ENCODE data around the gene MLLT6. TPM values are rescaled to one million over a fixed set of nuclear protein-coding genes. Genes with fewer than 3 reads are reported as not detected.

MLLT6 gene
- total and polyA plus RNA-seq, 2 of the 13 experiments (the other 11 are each of a cell fraction or from before 2014, with no cell fraction given): 50.7 to 69.5 TPM

DNA sequence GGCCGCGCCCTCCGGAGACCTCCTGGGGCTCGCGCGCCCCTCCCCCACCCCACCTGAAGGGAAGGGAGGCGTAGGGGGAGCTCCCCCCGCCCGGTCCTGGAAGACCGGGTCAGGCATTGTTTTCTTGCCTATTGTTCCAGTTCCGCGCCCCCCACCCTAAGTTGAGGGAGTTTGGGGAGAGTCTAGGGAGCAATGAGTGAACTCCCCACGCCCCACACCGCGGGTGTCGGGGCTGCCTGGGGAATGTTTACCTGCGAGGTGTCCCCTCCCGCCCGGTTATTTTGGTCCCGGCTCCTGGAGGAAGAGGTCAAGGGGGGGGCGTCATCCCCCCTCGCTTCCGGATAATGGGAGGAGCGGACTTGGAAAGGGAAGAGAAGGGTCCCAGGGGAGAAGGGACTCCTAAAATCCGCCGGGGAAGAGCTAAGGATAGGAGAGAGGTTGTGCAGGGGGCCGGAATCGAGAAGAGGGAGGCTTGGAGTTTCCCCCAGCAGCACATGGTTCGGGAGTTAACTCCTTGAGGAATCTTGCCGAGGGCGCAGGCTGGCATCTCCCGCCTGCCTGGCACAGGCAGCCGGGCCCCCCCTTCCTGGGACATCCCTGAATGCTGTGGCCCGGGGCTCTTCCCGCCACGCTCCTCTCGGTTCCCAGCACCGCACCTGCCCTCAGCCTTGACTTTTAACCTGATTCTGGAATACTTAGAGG is 881 bp downstream of the MLLT6 start (continued):
- TF ChIP-seq TAF15 (IDR thresholded peaks at IDR 0.05; ENCODE audit: low read depth, low read length, poor library complexity, severe bottlenecking) (no peak), ZNF501 (CRISPR knock-in tag; IDR thresholded peaks at IDR 0.05) (peak; percentile 32), ZNF83 (CRISPR knock-in tag; IDR thresholded peaks at IDR 0.05; ENCODE audit: borderline replicate concordance) (no peak), YEATS4 (CRISPR knock-in tag; IDR thresholded peaks at IDR 0.05; ENCODE audit: borderline replicate concordance) (no peak), ZNF230 (CRISPR knock-in tag; IDR thresholded peaks at IDR 0.05) (peak; percentile 42; the same call in 1 of the 2 replicates), U2AF2 (IDR thresholded peaks at IDR 0.05; ENCODE audit: low read depth, low read length) (no peak), PHB2 (IDR thresholded peaks at IDR 0.05; ENCODE audit: partially characterized antibody) (no peak), NKX3-1 (CRISPR knock-in tag; IDR thresholded peaks at IDR 0.05) (no peak), ZNF121 (CRISPR knock-in tag; IDR thresholded peaks at IDR 0.05) (no peak), TMF1 (CRISPR knock-in tag; IDR thresholded peaks at IDR 0.05; ENCODE audit: low read depth) (no peak), MAFK (conservative IDR thresholded peaks at IDR 0.05 in 1 of 2, IDR thresholded peaks at IDR 0.05 in 1 of 2; ENCODE audit: low read length in 2 of 2) (no peak), ZNF383 (CRISPR knock-in tag; IDR thresholded peaks at IDR 0.05; ENCODE audit: borderline replicate concordance) (no peak), RAD51 (IDR thresholded peaks at IDR 0.05; ENCODE audit: borderline replicate concordance) (no peak), ZBTB7B (CRISPR knock-in tag; IDR thresholded peaks at IDR 0.05) (0 out of 2 replicates have a peak, but pooled peaks have one; percentile 70), CBX2 (IDR thresholded peaks at IDR 0.05; ENCODE audit: low read depth, low read length) (no peak), CBX2 (CRISPR knock-in tag; IDR thresholded peaks at IDR 0.05; ENCODE audit: low read depth) (no peak), SP1 (IDR thresholded peaks at IDR 0.05) (no peak), SP1 (CRISPR knock-in tag; IDR thresholded peaks at IDR 0.05) (no peak)
- TF ChIP-seq, protein P1, sequence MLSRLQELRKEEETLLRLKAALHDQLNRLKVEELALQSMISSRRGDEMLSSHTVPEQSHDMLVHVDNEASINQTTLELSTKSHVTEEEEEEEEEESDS (CRISPR knock-in tag; IDR thresholded peaks at IDR 0.05; ENCODE audit: borderline replicate concordance): no peak
- TF ChIP-seq, protein P2, sequence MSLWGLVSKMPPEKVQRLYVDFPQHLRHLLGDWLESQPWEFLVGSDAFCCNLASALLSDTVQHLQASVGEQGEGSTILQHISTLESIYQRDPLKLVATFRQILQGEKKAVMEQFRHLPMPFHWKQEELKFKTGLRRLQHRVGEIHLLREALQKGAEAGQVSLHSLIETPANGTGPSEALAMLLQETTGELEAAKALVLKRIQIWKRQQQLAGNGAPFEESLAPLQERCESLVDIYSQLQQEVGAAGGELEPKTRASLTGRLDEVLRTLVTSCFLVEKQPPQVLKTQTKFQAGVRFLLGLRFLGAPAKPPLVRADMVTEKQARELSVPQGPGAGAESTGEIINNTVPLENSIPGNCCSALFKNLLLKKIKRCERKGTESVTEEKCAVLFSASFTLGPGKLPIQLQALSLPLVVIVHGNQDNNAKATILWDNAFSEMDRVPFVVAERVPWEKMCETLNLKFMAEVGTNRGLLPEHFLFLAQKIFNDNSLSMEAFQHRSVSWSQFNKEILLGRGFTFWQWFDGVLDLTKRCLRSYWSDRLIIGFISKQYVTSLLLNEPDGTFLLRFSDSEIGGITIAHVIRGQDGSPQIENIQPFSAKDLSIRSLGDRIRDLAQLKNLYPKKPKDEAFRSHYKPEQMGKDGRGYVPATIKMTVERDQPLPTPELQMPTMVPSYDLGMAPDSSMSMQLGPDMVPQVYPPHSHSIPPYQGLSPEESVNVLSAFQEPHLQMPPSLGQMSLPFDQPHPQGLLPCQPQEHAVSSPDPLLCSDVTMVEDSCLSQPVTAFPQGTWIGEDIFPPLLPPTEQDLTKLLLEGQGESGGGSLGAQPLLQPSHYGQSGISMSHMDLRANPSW (CRISPR knock-in tag; IDR thresholded peaks at IDR 0.05; ENCODE audit: borderline replicate concordance): no peak
- TF ChIP-seq, protein P3, sequence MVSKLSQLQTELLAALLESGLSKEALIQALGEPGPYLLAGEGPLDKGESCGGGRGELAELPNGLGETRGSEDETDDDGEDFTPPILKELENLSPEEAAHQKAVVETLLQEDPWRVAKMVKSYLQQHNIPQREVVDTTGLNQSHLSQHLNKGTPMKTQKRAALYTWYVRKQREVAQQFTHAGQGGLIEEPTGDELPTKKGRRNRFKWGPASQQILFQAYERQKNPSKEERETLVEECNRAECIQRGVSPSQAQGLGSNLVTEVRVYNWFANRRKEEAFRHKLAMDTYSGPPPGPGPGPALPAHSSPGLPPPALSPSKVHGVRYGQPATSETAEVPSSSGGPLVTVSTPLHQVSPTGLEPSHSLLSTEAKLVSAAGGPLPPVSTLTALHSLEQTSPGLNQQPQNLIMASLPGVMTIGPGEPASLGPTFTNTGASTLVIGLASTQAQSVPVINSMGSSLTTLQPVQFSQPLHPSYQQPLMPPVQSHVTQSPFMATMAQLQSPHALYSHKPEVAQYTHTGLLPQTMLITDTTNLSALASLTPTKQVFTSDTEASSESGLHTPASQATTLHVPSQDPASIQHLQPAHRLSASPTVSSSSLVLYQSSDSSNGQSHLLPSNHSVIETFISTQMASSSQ (IDR thresholded peaks at IDR 0.05; ENCODE audit: low read depth): no peak
- TF ChIP-seq, protein P3 (CRISPR knock-in tag; IDR thresholded peaks at IDR 0.05; ENCODE audit: borderline replicate concordance): peak; percentile 71
- TF ChIP-seq, protein P4, sequence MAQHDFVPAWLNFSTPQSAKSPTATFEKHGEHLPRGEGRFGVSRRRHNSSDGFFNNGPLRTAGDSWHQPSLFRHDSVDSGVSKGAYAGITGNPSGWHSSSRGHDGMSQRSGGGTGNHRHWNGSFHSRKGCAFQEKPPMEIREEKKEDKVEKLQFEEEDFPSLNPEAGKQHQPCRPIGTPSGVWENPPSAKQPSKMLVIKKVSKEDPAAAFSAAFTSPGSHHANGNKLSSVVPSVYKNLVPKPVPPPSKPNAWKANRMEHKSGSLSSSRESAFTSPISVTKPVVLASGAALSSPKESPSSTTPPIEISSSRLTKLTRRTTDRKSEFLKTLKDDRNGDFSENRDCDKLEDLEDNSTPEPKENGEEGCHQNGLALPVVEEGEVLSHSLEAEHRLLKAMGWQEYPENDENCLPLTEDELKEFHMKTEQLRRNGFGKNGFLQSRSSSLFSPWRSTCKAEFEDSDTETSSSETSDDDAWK (CRISPR knock-in tag; IDR thresholded peaks at IDR 0.05): no peak

Measured in HepG2 (cell line).